ENCODE results near the gene SMYD3. TPM values are rescaled to one million over a fixed set of nuclear protein-coding genes. Genes with fewer than 3 reads are reported as not detected.
A peak's percentile ranks its signal among the peaks of the same experiment; 100 is the strongest.

The SMYD3 gene
- total and polyA plus RNA-seq, 10 of the 15 experiments (the other 5 are each of a cell fraction or from before 2014, with no cell fraction given) = 18.3 to 54.0 (median 24.8) TPM

- Histone ChIP-seq H3K9ac (ENCODE audit: control insufficient read depth, insufficient read depth, low read length) (no peak overlapping the region), H3K4me2 (ENCODE audit: control insufficient read depth, insufficient read depth) (no peak overlapping the region), H4K20me1 (ENCODE audit: control insufficient read depth, insufficient read depth) (no peaks in the 10 kb centered on the region), H3K4me1 (ENCODE audit: control insufficient read depth, insufficient read depth, low read length) (peaks cover 8% of the 10 kb centered on the region; the same call in 1 of the 2 replicates), H3K4me3 (no peak overlapping the region), H3K79me2 (ENCODE audit: control insufficient read depth, insufficient read depth, low read length) (no peaks in the 10 kb centered on the region), H3K27ac (ENCODE audit: control insufficient read depth, insufficient read depth) (peak overlapping the region; percentile 44), H3K27me3 (replicated peaks in 1 of 2; ENCODE audit: control insufficient read depth in 2 of 2, insufficient read depth in 2 of 2, low read length in 1 of 2) (no peaks in the 10 kb centered on the region), H3K9me3 (replicated peaks; ENCODE audit: control insufficient read depth, insufficient read depth, low read length) (peaks cover 9% of the 10 kb centered on the region; the same call in 1 of the 3 replicates), H3K36me3 (ENCODE audit: control insufficient read depth in 2 of 2, insufficient read depth in 2 of 2, low read length in 1 of 2) (no peaks in the 10 kb centered on the region), H2AFZ (ENCODE audit: control insufficient read depth, low read depth, low read length) (peak overlapping the region; percentile 90)
- in situ Hi-C loops (cut with MboI) (no loop called here), intact Hi-C loops (cut with micrococcal nuclease; ENCODE audit: unreplicated experiment) (no loop called here)
- ChIA-PET RAD21 (ENCODE audit: unreplicated experiment) (no interaction called here), CTCF (interaction anchor here (0.8 kb wide), 1 partner anchor 21 kb away, joined by 4 read pairs; no protein-coding TSS in a partner anchor), POLR2A (no interaction called here), SMC1A (ENCODE audit: uncharacterized antibody, unreplicated experiment) (interaction anchor here (1.8 kb wide), 1 partner anchor 22 kb away, joined by 4 read pairs; no protein-coding TSS in a partner anchor)
- 8% methylated on average over 5 of the region's 5 CpGs for WGBS (ENCODE audit: insufficient coverage, insufficient replicate concordance, low lambda C conversion rate, missing lambda C conversion rate)
- TF ChIP-seq POLR2A (IDR thresholded peaks at IDR 0.05; ENCODE audit: low read depth, low read length) (peak; percentile 52), ZSCAN29 (IDR thresholded peaks at IDR 0.05) (no peak), HDAC2 (IDR thresholded peaks at IDR 0.05) (no peak), EZH2 (IDR thresholded peaks at IDR 0.05; ENCODE audit: borderline replicate concordance, control insufficient read depth, low read depth, low read length) (no peak), RUNX3 (IDR thresholded peaks at IDR 0.05; ENCODE audit: low read length) (peak; percentile 47; the same call in 1 of the 2 replicates)
- no peak for DNase-seq (ENCODE audit: low read depth, low spot score)
- BruUV-seq (replicated peaks) = no TSS peak
- peak; percentile 69 for ATAC-seq
- no peak for FAIRE-seq
These were observed 20.5 kb upstream of the SMYD3 start for GRCh38 chr1:246527402-246528088.

GRCh38 chr1:246526915-246527314 is 19.8 kb upstream of the SMYD3 start:
- Histone ChIP-seq H3K9me3 (replicated peaks; ENCODE audit: control insufficient read depth, insufficient read depth, low read length) (peaks cover 9% of the 10 kb centered on the region; the same call in 1 of the 3 replicates), H3K27ac (ENCODE audit: control insufficient read depth, insufficient read depth) (0 out of 2 replicates have a peak overlapping the region, but pooled peaks have one; percentile 44), H4K20me1 (ENCODE audit: control insufficient read depth, insufficient read depth) (no peaks in the 10 kb centered on the region), H3K27me3 (replicated peaks in 1 of 2; ENCODE audit: control insufficient read depth in 2 of 2, insufficient read depth in 2 of 2, low read length in 1 of 2) (no peaks in the 10 kb centered on the region), H3K9ac (ENCODE audit: control insufficient read depth, insufficient read depth, low read length) (no peak overlapping the region), H3K4me2 (ENCODE audit: control insufficient read depth, insufficient read depth) (no peak overlapping the region), H3K4me1 (ENCODE audit: control insufficient read depth, insufficient read depth, low read length) (peaks cover 8% of the 10 kb centered on the region; the same call in 1 of the 2 replicates), H3K79me2 (ENCODE audit: control insufficient read depth, insufficient read depth, low read length) (no peaks in the 10 kb centered on the region), H3K36me3 (ENCODE audit: control insufficient read depth in 2 of 2, insufficient read depth in 2 of 2, low read length in 1 of 2) (no peaks in the 10 kb centered on the region), H2AFZ (ENCODE audit: control insufficient read depth, low read depth, low read length) (peak overlapping the region; percentile 90), H3K4me3 (no peak overlapping the region)
- ChIA-PET CTCF (interaction anchor here (0.5 to 0.8 kb wide), 2 partner anchors 21 to 1022 kb away, joined by 4 read pairs; partner anchors contain the start of gene GCSAML), SMC1A (ENCODE audit: uncharacterized antibody, unreplicated experiment) (interaction anchor here (1.8 kb wide), 1 partner anchor 21 kb away, joined by 4 read pairs; no protein-coding TSS in a partner anchor), RAD21 (ENCODE audit: unreplicated experiment) (no interaction called here), POLR2A (no interaction called here)
- intact Hi-C loops (cut with micrococcal nuclease; ENCODE audit: unreplicated experiment) (no loop called here), in situ Hi-C loops (cut with MboI) (no loop called here)
- WGBS (ENCODE audit: insufficient coverage, insufficient replicate concordance, low lambda C conversion rate, missing lambda C conversion rate) = 68% methylated on average over 7 of the region's 7 CpGs
- DNase-seq (ENCODE audit: low read depth, low spot score) (no peak), ATAC-seq (no peak), FAIRE-seq (no peak)
- no TSS peak for BruUV-seq (replicated peaks)
- TF ChIP-seq HDGF (IDR thresholded peaks at IDR 0.05) (no peak), IKZF1 (conservative IDR thresholded peaks at IDR 0.05) (no peak), YBX1 (IDR thresholded peaks at IDR 0.05) (no peak), PRDM15 (CRISPR knock-in tag; IDR thresholded peaks at IDR 0.05) (no peak), EGR1 (IDR thresholded peaks at IDR 0.05; ENCODE audit: borderline replicate concordance in 1 of 2, low read depth in 2 of 2, low read length in 2 of 2) (no peak), MLLT1 (IDR thresholded peaks at IDR 0.05) (no peak), FOS (IDR thresholded peaks at IDR 0.05; ENCODE audit: borderline replicate concordance, extremely low read depth, insufficient read length) (no peak)
